HG03575 (cell line): ENCODE results near the gene CCDC82.

Source experiments
- ATAC-seq: cut with Tn5 transposase; IDR thresholded peaks from one replicate; pipeline ENCODE4 v1.9.1; 2021; ENCODE audit not compliant: unreplicated experiment, insufficient number of reproducible peaks, low FRiP score; ENCODE audit errors: extremely low read depth

Gene CCDC82

DNA sequence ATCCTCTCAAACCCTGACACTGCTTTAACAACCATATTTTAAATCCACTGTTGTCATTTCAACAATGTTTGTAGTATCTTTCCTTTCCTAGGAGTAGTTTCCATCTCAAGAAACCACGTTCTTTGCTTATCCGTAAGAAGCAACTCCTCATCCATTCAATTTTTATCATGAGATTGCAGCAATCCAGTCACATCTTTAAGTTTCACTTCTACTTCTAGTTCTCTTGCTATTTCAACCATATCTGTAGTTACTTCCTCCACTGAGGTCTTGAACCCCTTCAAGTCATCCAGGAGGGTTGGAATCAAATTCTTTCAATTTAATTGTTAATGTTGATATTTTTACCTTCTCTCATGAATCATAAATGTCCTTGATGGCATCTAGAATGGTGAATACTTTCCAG, 22.4 kb downstream of the CCDC82 start:
- ATAC-seq = no peak

DNA sequence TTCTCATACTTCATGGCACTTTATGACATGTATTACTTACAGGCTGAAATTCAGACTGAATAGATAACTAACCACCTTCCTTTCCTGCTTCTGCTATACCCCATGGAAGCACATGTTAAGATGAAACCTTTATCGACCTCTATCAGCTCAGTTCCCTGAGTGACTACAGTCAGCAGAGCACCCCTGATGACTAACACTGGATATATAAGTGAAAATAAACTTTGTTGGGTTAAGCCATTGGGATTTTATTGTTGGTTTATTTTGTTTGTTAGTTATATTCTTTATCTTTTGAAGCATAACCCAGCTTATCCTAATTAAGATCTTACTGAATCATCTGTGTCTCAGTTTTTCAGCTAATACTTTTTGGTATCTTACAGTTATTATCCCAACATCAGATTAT, 23.7 kb downstream of the CCDC82 start:
- ATAC-seq = no peak

DNA sequence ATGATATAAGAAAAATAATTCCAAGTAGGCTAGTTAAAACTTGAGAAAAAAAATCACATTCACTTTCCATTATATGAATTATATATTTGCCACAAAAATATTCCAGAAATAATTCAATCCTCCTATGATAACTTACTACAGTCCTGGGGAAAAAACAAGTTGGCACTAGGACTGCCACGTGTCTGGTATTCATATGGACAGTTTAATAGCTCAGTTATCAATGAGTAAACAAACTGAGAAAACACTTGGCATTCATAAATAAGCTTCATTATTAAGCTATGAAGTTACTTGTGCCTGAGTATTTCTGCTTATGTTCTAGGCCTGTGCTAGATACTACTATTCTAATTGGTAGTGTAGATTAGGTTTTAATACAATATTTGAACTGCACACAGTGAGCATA, 24.2 kb downstream of the CCDC82 start:
- ATAC-seq = no peak

DNA sequence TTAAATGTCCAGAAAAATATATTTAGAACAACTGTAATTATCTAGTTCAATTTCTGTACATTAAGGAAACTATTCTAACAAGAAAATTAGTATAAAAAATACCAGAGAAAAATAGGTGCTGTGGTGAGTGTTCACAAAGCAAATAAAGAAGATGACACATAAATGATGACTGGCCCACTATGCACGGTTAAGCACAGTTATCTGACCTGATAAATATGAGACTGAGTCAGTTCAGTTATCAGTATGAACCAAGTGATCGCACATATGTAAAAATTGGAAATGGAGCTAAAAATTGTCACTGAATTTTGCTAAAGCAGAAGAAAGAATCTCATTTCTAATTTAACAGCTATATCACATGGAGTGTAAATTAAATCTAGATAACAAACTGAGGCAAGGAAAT, 27.9 kb downstream of the CCDC82 start:
- no peak for ATAC-seq

DNA sequence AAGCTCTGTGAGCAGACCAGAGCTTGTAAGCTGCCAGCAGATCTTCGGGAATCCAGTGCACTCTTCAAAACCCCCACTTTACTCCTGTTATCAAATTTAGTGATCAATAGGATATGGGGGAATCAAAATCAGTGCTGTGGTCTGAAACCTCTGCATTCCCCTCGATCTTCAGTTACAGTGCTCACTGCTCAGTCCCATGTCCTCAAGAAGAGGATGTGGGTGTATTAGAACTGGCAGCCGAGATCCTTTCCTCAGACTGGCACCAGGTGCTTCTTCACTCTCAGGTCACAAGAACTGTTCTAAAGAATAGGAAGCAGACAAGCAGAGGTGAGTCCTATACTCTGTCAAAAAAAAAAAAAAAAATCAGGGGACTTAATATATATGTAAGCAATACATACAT, 31.4 kb downstream of the CCDC82 start:
- ATAC-seq = no peak

DNA sequence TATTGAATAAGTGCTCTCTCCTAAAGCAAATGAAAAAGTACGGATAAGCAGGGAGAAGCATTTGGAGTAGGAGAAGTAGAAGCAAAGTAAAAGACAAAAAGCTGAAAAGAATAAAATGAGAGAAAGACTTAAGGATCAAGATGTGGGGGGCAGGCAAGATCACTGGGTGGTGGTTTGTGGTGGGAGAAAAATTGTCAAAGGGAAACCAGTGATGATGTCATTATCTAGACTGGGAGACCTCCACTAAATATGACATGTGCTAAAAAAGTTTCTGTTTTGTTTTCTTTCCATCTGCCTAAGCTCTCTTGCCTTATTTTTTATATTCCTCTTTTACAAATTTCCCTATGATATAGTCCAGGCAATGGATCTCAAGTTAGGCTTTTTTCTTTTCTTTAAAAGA, 31.9 kb downstream of the CCDC82 start:
- no peak for ATAC-seq

DNA sequence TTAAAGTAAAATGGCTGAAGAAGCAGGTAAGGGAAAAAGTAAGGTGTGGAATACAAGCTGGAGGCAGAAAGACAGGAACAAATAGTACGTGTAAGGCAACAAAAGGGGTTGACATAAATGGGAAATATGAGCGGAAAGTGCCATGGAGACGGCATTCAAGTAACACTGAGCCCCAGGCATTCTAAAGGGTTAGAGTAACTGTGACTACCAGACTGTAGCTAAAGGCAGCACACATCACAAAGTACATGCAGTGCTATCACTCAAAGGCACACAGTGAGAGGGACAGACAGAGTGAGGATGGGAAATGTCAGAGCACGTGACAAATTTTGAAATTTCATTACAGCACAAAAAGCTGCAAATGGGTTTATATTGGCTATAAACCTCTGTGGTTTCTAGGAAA, 32.9 kb downstream of the CCDC82 start:
- no peak for ATAC-seq

DNA sequence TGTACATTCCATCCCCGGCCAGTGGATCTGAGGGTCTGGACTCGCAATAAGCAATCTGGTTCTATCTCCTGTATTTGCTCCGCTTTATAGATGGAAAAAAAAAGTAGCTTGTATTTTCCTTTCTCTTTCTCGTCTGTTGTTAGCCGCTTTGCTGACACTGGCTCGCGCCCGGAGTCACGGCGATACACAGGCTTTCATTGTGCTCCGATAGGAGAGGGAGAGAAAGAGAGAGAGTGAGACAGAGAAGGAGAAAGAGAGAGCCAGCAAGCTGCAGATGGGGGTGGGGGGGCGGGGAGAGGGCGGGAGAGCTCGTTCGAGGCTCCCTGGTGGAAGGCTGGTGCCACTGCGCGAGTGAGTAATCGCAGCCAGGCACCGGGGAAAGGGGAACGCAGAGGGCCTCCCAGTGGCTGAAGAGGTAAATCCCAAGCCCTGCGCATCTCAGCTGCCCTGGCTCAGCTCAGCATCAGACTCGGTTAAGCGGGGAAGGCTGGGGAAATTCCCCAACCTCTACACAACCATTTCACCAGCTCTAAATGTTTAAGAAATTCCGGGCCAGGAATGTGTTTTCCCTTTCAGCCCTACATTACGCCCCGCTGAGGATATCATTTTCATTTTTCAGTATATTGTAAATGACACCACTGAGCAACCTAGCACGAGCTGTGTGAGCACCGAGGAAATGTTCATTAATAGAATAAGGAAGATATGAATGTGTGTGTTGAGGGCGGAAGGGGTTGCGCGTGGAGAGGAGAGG, 46.6 kb downstream of the CCDC82 start, which contains the start of gene MAML2:
Gene MAML2, minus strand, starts transcription at position 235 of the 751 bp plus-strand sequence. CDS start 1,300 bp downstream, outside the sequence.
- ATAC-seq = peak; percentile 74

DNA sequence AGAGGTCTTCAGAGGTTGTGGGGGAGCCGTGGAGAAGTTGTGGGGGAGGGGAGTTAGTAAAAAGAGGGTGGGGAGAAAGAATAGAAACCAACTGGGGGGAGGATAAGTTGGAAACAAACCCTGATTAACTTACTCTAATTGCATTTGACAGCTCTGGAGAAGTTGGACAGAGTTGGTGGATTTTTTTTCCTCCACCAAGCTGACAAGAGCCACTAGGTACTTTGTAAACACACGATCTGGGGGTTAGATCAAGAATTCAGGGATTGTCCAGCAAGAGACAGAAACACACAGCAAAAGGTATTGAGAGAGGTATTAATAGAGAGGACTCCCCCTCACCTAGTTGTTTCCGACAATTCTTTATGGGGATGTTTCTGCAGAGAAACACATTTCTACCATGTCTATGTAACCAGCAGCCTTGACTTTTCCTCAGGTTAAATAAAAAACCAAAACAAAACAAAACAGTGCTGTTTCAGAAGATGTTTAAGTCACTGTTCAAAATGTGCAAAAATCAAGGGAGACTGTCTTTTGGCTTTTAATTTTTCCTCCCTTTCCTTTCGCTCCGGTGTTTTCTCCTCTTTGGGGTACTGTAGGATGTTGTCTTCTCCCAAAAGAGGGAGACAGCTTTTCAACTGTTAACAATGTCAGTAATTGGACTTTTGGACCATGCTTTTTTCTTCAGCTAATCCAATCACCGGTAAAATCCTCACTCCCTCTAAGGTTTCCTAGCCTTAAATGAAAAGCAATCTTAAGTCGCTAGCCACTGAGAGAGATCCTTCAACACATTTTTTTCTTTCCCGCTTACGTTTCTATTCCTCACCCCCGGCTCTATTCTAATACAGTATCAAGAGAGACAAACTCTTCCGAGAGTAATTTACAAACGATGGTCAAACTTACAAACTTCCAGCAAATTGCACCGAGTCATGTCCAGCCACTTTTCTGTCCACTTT, 47.4 kb downstream of the CCDC82 start:
- ATAC-seq = no peak

DNA sequence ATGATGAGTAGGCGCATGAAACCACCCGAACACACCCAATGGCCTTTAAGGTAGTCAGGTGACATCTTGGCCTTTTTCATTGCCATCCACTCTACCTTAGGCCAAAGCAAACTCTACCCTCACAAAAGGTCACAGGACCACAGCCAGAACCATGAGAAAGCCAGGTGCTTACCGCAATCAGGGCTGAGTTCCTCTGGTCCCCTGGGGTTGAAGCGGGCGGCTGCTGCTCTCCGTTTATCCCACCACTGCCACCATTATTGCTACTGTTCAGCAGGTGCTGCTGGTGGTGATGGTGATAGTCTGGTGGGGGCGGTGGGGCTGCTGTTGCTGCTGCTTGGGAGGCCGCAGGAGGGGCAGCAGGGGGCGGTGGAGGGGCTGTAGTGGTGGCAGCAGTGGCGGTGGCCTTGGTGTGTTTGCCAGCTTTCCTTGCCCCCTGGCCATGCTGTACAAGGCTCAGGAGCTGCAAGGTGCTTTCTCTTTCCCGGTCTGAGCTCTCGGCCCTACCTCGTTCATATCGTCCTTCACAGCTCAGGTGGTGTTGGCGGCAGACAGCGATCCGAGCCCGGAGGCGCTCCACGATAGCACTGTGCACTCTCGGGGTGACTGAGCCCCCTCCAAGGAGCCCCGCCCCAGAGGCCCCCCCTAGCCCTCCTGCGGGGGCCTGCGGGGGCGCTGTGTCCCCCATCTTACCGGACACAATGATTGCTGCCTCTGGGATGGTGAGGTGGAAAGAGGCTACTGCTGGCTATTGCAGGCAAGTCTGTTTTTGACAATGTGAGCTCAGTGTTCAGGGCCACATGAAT, 48.3 kb downstream of the CCDC82 start:
- ATAC-seq = no peak

DNA sequence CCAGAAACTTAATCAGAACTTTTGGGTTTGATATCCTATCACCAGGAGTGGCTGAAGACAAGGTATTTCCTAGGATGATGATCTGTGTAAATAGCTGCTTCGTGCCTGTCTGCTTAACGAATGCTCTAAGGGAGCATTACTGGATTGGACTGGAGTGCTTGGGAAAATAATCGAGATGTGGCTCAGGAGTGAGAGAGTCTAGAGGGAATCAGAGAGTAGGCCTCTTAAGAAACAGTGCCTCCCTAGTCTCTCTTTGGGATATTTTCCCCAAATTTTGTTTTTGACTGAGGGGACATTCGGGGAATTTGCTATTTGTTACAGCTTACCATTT, 49.2 kb downstream of the CCDC82 start:
- no peak for ATAC-seq

DNA sequence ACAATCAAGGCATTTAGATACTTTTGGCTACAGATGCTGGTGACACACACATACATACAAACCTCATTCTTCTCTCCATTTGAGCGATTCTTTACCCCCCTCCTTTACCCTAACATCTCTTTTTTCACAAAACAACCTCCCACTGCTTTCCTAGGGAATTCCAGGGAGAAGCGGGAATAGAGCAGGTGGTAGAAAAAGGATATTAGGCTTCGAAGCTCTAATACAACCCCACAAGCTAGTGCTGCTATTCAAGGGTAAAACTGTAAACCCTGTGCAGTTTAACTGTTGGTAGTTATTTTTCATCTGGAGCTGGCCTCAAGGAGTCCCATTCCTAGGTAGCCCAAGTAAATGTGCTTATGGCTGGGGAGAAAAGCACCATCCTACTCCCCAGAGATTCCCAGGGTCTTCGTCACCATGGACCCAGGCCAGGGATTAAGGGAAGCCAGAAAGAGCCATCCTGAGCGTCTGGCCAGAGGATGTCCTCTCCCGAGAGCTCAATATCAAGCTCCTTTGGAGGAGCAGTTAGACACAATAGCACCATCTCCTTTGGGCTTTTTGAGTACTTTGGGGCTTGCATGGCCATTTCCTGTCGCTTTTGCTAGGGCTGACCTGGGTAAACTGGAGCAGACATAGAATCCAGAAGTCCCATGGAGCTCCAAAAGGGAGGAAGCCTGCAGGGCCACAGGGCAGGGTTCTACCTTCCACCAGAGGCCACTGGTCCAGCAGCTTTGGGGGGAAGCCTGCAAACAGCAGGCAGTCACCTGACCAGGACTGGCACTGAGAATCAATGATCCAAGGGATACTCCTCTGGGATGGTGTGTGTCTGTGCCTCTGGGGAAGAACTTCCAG, 49.8 kb downstream of the CCDC82 start:
- ATAC-seq = no peak

DNA sequence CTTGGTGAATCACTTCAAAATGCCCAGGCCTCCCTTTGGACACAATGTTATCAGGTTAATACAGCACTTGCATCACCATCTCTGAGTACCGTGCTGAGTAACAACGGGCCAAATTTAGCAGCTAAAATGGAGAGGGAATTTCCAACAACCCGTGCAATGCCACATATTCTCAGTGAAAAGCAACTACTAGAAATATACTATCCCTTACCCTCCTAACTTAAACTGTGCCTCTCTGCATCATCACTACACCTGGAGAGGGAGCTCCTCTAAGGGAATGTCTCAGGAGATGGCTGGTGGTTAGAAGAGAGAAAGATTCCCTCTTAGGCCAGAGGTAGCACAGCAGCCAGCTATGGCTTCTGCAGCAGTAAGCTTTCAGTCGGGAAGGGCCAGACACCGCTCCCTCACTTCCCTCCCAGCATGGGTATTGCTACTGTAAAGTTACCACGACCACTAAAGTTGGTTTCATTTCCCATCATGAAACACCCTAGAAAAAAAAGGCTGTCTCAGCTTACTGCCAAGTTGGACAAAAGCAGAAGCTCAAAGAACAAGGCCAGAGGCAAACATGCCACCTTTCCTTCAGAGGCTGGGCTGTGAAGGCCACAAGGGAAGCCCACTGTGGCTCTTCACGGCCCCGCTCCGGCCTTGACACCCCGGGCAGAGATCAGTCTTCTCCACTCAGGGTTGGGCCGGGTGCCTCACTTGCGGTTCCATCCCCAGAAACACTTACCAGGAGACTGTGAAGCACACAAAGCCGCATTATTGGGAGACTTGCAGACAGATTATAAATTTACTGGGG, 50.6 kb downstream of the CCDC82 start:
- ATAC-seq = peak; percentile 27

DNA sequence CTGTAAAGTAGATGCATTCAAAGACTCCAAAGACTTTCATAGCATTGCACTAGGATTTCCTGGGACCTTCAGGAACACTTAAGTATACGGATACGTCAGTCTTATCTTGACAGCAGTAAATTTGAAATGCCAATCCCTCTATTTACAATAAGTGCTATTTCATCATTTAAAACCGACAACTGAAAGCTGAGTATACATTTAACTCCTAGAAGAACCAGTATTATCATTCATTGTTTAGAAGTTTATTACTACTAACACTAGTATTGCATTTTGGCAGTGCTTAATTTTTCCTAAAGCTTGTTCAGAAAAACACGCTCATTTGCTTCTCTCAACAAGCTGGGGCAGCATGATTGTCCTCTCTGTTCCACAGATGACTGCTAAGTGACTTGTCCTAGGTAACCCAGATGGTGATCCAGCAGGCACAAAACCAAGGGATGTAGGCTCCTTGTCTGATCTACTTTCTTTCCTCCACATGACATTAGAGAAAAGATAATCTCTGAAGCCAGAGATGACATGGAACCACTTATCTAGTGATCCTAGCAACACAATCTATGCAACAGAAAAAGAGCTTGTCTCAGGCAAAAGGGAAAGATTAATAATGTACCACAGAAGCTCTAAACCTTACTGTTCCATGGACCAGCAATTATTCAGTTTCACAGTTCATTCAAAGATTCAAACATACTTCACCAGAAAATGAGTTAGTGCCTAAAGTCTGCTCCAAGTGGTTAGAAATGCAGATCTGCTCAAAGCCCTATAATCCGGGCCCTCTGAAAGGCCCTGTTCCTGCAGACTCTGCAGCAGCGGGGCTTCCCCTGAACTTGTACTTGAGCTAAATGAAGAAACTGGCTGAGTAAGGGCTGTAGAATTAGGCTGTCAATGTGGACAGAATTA, 51.9 kb downstream of the CCDC82 start:
- ATAC-seq = peak; percentile 23

DNA sequence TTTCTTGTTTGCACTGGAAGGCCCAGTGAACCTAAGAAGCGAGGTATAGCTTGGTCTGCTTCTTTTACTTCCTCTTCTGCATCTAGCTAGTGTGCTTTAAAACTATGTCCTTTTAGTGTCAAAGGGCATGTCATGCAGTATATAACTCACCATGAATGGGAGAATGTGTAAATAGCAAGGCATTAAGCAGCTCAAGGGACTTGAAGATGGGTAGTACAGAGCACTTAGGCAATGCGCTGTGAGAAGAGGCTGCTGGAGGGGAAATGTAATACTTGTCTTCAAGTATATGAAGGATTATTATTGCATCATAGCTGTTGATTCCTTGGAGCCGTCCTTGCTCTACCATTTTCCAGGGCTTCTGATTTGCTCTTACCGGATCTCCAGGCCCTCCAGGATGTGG, 54.3 kb downstream of the CCDC82 start:
- ATAC-seq = no peak

DNA sequence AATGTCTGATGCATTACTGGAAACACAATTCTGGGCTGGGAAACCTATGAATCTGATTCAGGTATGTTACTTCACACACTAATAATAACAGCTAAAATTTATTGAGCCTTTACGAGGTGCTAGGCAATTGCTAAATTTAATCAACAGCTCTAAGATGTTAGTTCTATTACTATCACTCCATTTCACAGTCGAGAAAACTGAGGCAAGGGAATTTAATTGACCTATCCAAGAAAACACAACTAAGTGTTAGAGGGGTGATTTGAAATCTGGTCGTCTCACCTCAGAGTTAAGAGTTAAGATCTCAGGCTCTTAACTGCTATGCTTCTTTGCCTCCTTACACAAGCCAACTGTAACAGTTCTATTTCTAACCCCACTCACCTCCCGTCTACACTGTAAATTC, 55.5 kb downstream of the CCDC82 start:
- no peak for ATAC-seq

DNA sequence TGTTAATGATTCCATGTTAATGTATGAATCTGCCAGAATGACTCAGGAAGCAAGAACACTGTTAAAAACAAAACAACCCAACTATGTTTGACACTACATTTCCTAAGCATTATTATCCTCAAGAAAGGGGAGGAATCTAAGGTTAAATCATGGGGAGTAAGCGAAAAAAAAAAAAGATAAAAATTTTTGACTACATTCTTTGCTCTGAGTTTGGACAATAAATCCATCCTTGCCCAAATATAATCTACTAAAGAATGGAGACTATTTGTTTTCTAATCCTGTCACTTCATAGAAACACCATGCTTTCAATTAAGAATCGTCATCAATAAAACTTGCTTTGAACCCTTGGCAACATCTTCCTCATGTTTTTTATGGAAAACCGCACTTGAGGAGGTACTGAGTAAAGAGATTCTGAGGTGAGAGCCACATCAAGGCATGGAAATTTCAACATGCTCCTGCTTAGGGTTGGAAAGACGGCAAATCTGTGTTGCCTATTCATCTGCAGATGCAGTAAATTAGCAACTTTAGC, 56.5 kb downstream of the CCDC82 start:
- no peak for ATAC-seq
